ENCODE measurements around the gene SUSD6. TPM values are rescaled to one million over a fixed set of nuclear protein-coding genes. Genes with fewer than 3 reads are reported as not detected.

Gene SUSD6
- total and polyA plus RNA-seq, 9 of the 15 experiments (the other 6 are each of a cell fraction or from before 2014, with no cell fraction given) = 2.9 to 20.7 (median 5.6) TPM

- TF ChIP-seq NUFIP1 (IDR thresholded peaks at IDR 0.05; ENCODE audit: partially characterized antibody) (no peak), FOXA3 (CRISPR knock-in tag; conservative IDR thresholded peaks at IDR 0.05 in 1 of 2, IDR thresholded peaks at IDR 0.05 in 1 of 2) (no peak), XRCC5 (IDR thresholded peaks at IDR 0.05; ENCODE audit: low read depth, low read length) (no peak), RNF2 (IDR thresholded peaks at IDR 0.05) (no peak), KDM4B (IDR thresholded peaks at IDR 0.05; ENCODE audit: borderline replicate concordance in 2 of 2, low read depth in 1 of 2) (no peak), GTF2F1 (IDR thresholded peaks at IDR 0.05; ENCODE audit: low read depth, low read length) (peak; percentile 51; the same call in 1 of the 2 replicates), RB1 (IDR thresholded peaks at IDR 0.05; ENCODE audit: low read depth) (no peak), PHTF2 (CRISPR knock-in tag; IDR thresholded peaks at IDR 0.05) (no peak), ZNF398 (CRISPR knock-in tag; IDR thresholded peaks at IDR 0.05) (no peak), TCFL5 (CRISPR knock-in tag; conservative IDR thresholded peaks at IDR 0.05) (peak; percentile 61; the same call in 1 of the 2 replicates), NFYB (IDR thresholded peaks at IDR 0.05; ENCODE audit: extremely low read depth, insufficient read length) (no peak), ZNF212 (CRISPR knock-in tag; IDR thresholded peaks at IDR 0.05) (no peak), ZNF121 (CRISPR knock-in tag; conservative IDR thresholded peaks at IDR 0.05) (no peak), CEBPB (tag; IDR thresholded peaks at IDR 0.05) (no peak), KLF1 (tag; IDR thresholded peaks at IDR 0.05) (peak; percentile 84; the same call in 1 of the 2 replicates), ZNF274 (IDR thresholded peaks at IDR 0.05; ENCODE audit: borderline replicate concordance, low read depth, low read length) (no peak), BCL6 (CRISPR knock-in tag; IDR thresholded peaks at IDR 0.05) (0 out of 2 replicates have a peak, but pooled peaks have one; percentile 34), KLF6 (CRISPR knock-in tag; IDR thresholded peaks at IDR 0.05; ENCODE audit: borderline replicate concordance) (peak; percentile 62; the same call in 1 of the 2 replicates), YBX1 (IDR thresholded peaks at IDR 0.05) (no peak)
- TF ChIP-seq, protein P1, sequence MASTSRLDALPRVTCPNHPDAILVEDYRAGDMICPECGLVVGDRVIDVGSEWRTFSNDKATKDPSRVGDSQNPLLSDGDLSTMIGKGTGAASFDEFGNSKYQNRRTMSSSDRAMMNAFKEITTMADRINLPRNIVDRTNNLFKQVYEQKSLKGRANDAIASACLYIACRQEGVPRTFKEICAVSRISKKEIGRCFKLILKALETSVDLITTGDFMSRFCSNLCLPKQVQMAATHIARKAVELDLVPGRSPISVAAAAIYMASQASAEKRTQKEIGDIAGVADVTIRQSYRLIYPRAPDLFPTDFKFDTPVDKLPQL (IDR thresholded peaks at IDR 0.05; ENCODE audit: extremely low read depth, insufficient read length) = no peak
- TF ChIP-seq, protein P2, sequence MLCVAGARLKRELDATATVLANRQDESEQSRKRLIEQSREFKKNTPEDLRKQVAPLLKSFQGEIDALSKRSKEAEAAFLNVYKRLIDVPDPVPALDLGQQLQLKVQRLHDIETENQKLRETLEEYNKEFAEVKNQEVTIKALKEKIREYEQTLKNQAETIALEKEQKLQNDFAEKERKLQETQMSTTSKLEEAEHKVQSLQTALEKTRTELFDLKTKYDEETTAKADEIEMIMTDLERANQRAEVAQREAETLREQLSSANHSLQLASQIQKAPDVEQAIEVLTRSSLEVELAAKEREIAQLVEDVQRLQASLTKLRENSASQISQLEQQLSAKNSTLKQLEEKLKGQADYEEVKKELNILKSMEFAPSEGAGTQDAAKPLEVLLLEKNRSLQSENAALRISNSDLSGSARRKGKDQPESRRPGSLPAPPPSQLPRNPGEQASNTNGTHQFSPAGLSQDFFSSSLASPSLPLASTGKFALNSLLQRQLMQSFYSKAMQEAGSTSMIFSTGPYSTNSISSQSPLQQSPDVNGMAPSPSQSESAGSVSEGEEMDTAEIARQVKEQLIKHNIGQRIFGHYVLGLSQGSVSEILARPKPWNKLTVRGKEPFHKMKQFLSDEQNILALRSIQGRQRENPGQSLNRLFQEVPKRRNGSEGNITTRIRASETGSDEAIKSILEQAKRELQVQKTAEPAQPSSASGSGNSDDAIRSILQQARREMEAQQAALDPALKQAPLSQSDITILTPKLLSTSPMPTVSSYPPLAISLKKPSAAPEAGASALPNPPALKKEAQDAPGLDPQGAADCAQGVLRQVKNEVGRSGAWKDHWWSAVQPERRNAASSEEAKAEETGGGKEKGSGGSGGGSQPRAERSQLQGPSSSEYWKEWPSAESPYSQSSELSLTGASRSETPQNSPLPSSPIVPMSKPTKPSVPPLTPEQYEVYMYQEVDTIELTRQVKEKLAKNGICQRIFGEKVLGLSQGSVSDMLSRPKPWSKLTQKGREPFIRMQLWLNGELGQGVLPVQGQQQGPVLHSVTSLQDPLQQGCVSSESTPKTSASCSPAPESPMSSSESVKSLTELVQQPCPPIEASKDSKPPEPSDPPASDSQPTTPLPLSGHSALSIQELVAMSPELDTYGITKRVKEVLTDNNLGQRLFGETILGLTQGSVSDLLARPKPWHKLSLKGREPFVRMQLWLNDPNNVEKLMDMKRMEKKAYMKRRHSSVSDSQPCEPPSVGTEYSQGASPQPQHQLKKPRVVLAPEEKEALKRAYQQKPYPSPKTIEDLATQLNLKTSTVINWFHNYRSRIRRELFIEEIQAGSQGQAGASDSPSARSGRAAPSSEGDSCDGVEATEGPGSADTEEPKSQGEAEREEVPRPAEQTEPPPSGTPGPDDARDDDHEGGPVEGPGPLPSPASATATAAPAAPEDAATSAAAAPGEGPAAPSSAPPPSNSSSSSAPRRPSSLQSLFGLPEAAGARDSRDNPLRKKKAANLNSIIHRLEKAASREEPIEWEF (CRISPR knock-in tag; IDR thresholded peaks at IDR 0.05) = peak; percentile 41; the same call in 1 of the 2 replicates
Observed at GRCh38 chr14:69696633-69697557, 85.5 kb downstream of the SUSD6 start (continued).
